GM21576 (cell line): ENCODE measurements around the gene ABCA4.

ENCODE experiments used
- ATAC-seq: cut with Tn5 transposase; IDR thresholded peaks from one replicate; pipeline ENCODE4 v1.9.1; 2021; ENCODE audit warnings: mild to moderate bottlenecking, moderate library complexity; ENCODE audit not compliant: unreplicated experiment

ABCA4 gene

GRCh38 chr1:94031154-94031553, 89.8 kb downstream of the ABCA4 start:
- no peak for ATAC-seq

DNA sequence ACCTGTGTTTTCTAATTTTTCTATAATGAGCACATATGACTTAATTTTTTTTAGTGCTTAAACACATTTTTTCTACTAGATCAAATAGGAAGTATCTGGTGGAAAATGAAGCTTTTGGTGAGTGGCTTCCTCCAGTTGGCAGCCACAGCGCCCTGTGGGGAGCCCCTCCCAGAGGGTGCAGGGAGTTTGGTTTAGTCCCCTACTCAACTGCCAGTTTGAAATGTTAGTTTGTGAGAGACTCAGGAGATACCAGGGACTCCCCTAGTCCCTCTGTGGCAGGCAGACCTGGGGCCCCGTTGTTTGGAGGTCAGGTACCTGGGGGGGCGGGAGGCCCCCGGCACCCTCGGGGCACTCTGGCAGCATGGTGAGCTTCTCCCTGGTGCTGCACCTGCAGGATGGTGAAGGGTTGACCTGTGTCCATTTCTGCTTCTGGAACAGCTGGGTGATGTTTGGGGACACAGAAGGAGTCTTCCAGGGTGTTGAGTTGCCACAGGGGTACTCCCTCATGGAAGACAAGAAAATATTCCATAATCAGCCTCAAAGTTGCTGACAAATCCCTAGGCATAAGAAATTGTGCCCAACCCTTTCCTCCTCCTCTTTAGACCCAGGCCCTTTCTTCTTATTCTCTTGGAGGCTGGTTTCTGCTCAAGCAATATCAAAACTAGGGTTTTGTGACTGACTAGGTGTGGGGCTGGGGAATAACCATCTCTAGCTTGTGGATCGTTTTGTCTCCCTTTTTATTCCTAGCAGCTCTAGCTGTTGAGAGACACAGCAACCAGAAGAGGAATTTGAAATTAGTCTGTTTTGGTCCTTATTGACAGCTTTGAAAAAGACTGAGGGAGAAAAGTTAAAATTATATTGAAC, 91.6 kb downstream of the ABCA4 start:
- ATAC-seq = no peak

- ATAC-seq = no peak
These were observed 93.0 kb downstream of the ABCA4 start for GRCh38 chr1:94027721-94028515.

DNA sequence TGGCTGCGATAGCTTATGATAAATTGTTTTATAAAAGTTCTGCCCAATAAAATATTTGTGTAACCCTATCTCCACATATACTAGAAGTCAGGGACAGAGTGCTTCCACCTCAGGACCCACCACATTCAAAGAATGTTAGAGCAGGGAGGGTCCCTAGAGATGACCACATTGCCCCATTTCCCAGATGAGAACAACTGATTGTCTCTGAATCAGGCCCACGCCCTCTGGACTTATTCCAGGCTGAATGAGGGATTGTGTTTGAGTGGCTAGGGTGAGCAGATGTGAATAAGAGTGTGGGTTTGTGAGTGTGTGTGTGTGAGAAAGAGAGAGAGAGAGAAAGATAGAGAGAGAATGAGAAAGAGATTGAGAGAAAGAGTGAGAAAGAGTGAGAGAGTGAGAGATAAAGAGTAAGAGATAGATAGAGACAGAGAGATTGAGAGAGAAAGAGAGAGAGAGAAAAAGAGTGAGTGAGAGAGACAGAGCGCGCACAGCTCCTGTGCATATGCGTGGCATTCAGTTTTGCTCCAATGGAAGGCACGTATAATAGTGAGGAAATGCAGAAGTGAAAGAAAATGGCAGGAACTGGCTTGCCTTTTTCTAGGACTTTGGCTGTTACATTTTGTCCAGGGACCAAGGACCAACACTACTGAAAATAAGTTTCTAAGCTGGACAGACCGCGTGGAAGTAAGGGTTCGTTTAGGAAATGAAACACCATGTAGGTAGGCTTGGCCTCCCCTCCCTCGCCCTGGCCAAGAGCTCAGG, 94.1 kb downstream of the ABCA4 start:
- ATAC-seq = no peak

DNA sequence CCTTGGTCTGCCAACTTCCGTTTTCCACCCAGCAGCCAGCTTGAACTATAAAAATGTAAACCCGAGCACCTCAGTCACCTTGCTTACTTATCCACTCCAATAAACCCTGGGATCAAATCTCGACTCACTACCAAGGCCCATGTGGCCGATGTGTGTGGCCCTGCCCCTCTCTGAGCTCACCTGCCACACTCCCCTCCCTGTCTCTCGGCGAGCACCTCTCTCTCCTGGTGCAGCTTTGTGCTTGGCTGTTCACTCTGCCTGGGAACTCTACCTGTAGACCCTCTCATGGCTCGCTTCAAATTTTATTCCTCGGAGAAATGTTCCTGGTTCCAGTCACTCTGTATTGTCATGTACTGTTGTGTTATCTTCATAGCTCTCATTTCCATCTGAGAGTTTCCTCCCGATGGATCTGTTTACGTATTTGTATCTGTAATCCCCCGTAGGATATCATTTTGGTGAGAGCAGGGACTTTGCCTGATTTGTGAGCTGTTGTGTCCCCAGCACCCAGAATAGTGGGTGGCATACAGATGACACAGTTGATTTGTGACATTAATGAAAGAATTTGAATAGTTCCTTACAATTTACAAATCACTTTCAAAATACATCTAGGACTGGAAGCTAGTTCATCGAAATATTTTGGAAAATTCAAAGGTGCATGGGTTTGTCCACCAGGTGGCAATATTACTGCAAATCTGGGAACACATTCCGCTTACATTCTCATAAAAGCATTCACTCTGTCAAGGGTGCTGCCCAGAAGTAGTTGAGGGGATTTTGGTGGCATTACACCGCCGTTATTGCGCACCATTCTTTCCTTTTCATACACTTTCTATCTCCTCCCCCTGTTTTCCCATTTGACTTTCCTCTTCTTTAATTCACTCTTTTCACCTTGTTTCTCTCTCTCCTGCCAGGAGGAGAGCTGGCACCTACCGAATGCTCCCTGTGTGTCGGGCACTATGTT, 95.3 kb downstream of the ABCA4 start:
- ATAC-seq = no peak

- ATAC-seq = no peak
These were observed 96.7 kb downstream of the ABCA4 start for GRCh38 chr1:94024104-94024792.

GRCh38 chr1:94022471-94023189, 98.3 kb downstream of the ABCA4 start:
- no peak for ATAC-seq

DNA sequence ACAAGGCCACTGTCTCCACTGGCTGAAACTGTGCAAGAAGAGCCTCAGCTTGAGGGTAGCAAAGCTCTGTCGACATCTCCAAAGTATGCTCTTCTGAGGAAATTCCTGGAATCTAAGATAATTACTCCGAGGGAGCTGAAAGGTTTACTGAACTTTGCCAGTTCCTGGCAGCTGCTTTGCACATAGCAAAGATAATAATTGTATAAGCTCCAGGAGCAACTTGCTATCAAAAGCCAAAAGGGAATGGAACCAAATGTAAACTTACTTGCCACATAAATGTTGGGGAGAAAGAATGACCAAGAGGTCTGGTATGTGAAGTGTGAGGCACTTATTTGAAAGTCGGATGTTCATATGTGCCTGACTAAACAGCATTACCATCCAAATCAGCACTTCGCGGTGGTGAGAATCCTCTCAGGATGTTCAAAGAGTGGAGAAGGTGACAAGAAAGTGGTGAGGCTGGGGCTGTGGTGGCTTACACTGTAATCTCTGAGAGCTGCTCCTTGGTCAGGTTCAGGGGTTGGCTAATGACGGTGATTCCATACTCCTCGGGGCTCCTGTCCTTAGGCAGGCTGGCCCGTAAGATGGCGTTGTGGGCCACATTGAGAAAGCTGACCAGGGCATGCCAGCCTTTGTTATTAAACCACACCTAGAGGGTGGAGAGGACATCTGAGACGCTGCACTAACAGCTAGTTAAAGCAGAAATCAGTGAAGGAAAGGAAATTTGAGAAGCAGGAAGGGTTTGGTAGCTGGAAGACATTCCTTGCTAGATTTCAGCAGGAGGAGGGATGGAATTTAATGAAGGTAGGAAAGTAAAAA, 100.0 kb downstream of the ABCA4 start:
- ATAC-seq = no peak

DNA sequence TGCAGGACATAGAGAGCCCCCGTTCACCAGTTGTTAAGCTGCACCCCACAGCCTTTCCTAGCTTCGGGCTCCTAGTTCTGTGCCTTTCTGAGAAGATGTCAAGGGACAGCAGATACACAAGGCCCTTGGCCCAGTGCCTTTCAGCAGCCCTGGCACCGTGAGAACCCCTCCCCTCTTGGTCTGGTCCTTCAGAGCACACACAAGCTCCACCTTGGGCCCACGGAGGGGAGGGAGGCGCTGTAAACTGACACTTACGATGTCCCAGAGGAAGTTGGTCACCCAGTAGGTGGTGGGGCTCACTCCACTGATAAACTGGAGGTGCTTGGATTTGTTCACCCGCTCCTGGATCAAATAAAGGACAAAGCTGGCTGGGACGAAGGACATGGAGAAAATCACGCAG, 101.6 kb downstream of the ABCA4 start:
- ATAC-seq = no peak

DNA sequence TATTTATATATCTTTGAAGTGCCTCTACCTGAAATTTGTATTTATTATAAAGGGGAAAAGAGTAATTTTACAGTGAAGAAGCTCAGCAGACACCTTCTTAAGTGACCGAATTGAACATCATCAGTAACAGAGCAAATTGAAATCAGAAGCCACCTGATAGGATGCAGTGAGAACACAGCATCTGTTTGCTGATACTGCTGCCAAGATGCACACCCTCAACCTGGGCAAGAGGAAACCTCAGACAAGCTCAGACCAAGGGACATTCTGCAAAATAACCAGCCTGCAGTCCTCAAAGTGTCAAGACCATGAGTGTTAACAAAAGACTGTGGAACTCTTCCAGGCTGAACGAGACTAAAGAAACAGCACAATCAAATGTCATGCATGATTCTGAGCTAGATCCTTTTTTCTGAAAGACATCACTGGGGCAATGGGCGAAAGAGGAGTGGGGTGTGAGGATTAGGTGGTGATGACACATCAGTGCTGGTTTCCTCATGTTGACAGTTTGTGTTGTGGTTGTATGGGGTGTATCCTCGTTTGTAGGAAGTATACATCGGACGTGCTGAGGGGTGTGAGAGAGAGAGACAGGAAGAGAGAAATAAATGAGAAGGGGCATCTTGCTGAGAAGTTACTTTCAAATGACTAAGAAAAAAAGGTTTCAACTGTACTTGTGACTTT, 103.7 kb downstream of the ABCA4 start:
- no peak for ATAC-seq

DNA sequence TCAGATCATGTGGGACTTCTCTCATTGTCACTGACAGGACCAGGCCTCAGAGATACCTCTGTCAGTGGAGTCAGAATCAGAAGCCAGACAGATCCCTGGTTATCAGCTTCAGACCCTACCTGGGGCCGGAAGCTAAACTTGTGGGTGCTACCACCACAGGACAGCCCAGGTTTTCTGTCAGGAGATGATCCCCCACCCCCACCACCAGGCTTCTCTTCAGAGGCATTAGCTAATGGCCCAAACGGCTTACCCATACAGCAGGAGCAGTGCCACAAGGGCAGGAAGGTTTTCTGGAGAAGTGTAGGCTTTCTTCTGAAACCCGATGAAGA, 105.5 kb downstream of the ABCA4 start:
- ATAC-seq = no peak

- ATAC-seq = no peak
These were observed 106.1 kb downstream of the ABCA4 start for GRCh38 chr1:94014635-94015488.

GRCh38 chr1:94014087-94014486, 106.9 kb downstream of the ABCA4 start:
- no peak for ATAC-seq

- ATAC-seq = no peak
These were observed 107.5 kb downstream of the ABCA4 start for GRCh38 chr1:94013367-94013878.

DNA sequence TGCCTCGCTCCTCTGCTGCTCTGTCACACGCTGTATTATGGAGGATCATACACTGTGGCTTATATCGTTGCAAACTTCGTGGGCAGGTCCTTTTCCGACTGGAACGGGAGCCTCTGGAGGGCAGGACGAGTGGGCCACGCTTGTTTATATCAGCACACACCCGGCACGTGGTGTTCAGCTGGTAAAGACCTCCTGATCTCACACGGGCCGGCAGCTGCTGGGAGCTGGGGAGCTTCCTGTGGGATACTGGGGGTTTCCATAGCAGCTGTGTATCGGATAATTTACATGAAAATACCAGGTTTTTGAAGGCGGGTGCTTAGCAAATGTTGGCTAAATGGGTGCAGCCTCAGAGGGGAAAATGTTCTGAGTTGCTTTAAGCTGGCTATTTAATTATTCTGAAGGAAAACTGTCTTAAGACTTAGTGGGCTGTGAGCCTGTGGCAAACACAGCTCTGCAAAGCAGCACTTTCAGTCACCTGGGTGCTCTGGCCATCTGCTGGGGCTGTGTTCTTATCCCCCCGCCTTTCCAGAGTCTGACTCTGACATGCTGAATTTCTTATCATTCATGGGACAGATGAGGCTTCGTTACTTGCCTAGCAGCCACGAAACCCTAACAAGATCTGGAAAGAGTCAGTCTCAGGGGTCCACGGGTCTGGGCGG, 108.1 kb downstream of the ABCA4 start:
- no peak for ATAC-seq
